IMR-90 (cell line): ENCODE measurements around the gene SLC39A5.
"Not testable (repeated sequence)": the region's sequence is repeated elsewhere in the genome, so short reads cannot be mapped to it uniquely, and the experiment has no call there.

ENCODE experiments used
- BHLHE40 ChIP-seq: fragments of 150-350 bp; IDR thresholded peaks from 2 replicates; pipeline ENCODE4 v1.6.1; 2016; ENCODE audit warnings: mild to moderate bottlenecking, low read depth, low read length
- CEBPB ChIP-seq: IDR thresholded peaks from 2 replicates; pipeline ENCODE4 v1.6.1; 2012; ENCODE audit warnings: low read depth, low read length, improper control_type of control experiment
- CHD1 ChIP-seq: IDR thresholded peaks from 2 replicates; pipeline ENCODE4 v1.6.1; 2012; ENCODE audit warnings: low read depth, low read length, improper control_type of control experiment
- CTCF ChIP-seq: conservative IDR thresholded peaks from 2 replicates; pipeline ENCODE4 v1.5.1; 2012; ENCODE audit warnings: mild to moderate bottlenecking, low read depth, low read length, improper control_type of control experiment
- MAFK ChIP-seq: IDR thresholded peaks from 2 replicates; pipeline ENCODE4 v1.6.1; 2012; ENCODE audit warnings: low read depth, low read length, improper control_type of control experiment
- POLR2A ChIP-seq: IDR thresholded peaks from 2 replicates; pipeline ENCODE4 v1.6.1; 2012; ENCODE audit warnings: mild to moderate bottlenecking, low read depth, low read length
- RAD21 ChIP-seq: IDR thresholded peaks from 2 replicates; pipeline ENCODE4 v1.6.1; 2012; ENCODE audit warnings: low read length, improper control_type of control experiment
- RCOR1 ChIP-seq: IDR thresholded peaks from 2 replicates; pipeline ENCODE4 v1.6.1; 2012; ENCODE audit warnings: mild to moderate bottlenecking, low read length, improper control_type of control experiment; ENCODE audit not compliant: insufficient replicate concordance
- RFX5 ChIP-seq: IDR thresholded peaks from 2 replicates; pipeline ENCODE4 v1.8.0; 2012; ENCODE audit warnings: low read depth, mild to moderate bottlenecking, low read length, moderate library complexity
- SMC3 ChIP-seq: fragments of 150-350 bp; IDR thresholded peaks from 2 replicates; pipeline ENCODE4 v1.6.1; 2016; ENCODE audit warnings: low read depth, mild to moderate bottlenecking, antibody characterized with exemption, low read length, moderate library complexity
- TF ChIP-seq, protein P1 (sequence below): fragments of 150-350 bp; IDR thresholded peaks from 2 replicates; pipeline ENCODE4 v1.6.1; 2017; ENCODE audit warnings: mild to moderate bottlenecking, antibody characterized with exemption, low read length, low read depth
- TF ChIP-seq, protein P2 (sequence below): fragments of 150-350 bp; IDR thresholded peaks from 2 replicates; pipeline ENCODE4 v1.6.1; 2016; ENCODE audit warnings: low read depth, mild to moderate bottlenecking, low read length, moderate library complexity, borderline replicate concordance

DNA sequence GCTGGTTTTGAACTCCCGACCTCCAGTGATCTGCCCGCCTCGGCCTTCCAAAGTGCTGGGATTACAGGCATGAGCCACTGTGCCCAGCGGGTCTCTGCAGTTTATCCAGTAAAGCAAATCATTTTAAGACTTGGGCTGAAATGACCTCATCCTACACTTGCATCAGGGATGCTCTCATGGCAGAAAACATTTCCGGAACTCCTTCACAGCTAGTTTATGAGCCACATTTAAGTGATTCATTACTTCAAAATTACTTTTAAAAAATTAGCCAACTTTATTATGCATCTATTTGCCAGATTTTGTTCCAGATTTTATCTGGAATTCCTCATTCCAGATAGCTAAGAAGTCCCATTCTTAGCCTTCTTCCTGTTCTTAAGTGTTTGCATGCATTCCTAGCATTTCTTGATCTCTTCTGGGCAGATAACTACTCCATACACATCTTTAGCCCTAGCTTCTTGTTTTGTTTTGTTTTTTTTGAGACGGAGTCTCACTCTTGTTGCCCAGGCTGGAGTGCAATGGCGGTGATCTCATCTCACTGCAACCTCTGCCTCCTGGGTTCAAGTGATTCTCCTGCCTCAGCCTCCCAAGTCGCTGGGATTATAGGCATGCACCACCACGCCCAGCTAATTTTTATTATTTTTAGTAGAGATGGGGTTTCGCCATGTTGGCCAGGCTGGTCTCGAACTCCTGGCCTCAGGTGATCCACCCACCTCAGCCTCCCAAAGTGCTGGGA is 32.9 kb upstream of the SLC39A5 start:
- not testable (repeated sequence) for TF ChIP-seq CTCF, POLR2A, SMC3, MAFK, RFX5, RAD21, BHLHE40, CHD1, RCOR1
- TF ChIP-seq, protein P1, sequence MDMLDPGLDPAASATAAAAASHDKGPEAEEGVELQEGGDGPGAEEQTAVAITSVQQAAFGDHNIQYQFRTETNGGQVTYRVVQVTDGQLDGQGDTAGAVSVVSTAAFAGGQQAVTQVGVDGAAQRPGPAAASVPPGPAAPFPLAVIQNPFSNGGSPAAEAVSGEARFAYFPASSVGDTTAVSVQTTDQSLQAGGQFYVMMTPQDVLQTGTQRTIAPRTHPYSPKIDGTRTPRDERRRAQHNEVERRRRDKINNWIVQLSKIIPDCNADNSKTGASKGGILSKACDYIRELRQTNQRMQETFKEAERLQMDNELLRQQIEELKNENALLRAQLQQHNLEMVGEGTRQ = not testable (repeated sequence)
- TF ChIP-seq, protein P2, sequence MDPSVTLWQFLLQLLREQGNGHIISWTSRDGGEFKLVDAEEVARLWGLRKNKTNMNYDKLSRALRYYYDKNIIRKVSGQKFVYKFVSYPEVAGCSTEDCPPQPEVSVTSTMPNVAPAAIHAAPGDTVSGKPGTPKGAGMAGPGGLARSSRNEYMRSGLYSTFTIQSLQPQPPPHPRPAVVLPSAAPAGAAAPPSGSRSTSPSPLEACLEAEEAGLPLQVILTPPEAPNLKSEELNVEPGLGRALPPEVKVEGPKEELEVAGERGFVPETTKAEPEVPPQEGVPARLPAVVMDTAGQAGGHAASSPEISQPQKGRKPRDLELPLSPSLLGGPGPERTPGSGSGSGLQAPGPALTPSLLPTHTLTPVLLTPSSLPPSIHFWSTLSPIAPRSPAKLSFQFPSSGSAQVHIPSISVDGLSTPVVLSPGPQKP = not testable (repeated sequence)
- peak; percentile 91 for TF ChIP-seq CEBPB
